ACC112 (cell line): ENCODE data around the gene TSPAN6.

ENCODE experiments used
- H2AFZ ChIP-seq: fragments of 200-600 bp; sonication (generic); one replicate; pipeline ENCODE4 v1.6.0; 2017; ENCODE audit warnings: antibody characterized with exemption, low read length; ENCODE audit not compliant: unreplicated experiment
- H3K27ac ChIP-seq: fragments of 200-600 bp; sonication (generic); 2 replicates; pipeline ENCODE4 v1.5.1; 2014; ENCODE audit warnings: low read depth, mild to moderate bottlenecking, antibody characterized with exemption, low read length, moderate library complexity
- H3K27me3 ChIP-seq: fragments of 200-600 bp; sonication (generic); 2 replicates; pipeline ENCODE4 v1.6.1; 2014; ENCODE audit warnings: mild to moderate bottlenecking, antibody characterized with exemption, low read length, moderate library complexity, mixed read lengths; ENCODE audit not compliant: insufficient read depth
- H3K36me3 ChIP-seq: fragments of 200-600 bp; sonication (generic); 2 replicates; pipeline ENCODE4 v1.6.1; 2016; ENCODE audit warnings: mild to moderate bottlenecking, antibody characterized with exemption, low read length, moderate library complexity, mixed read lengths; ENCODE audit not compliant: insufficient read depth
- H3K4me1 ChIP-seq: fragments of 200-600 bp; sonication (generic); one replicate; pipeline ENCODE4 v1.6.1; 2016; ENCODE audit warnings: low read length, mixed read lengths; ENCODE audit not compliant: insufficient read depth, unreplicated experiment, control insufficient read depth
- H3K4me3 ChIP-seq: fragments of 200-600 bp; sonication (generic); 2 replicates; pipeline ENCODE4 v1.5.1; 2014; ENCODE audit warnings: mild to moderate bottlenecking, low read depth, low read length
- H3K79me2 ChIP-seq: fragments of 200-600 bp; sonication (generic); one replicate; pipeline ENCODE4 v1.6.0; 2016; ENCODE audit warnings: low read length; ENCODE audit not compliant: control insufficient read depth, unreplicated experiment, insufficient read depth

Gene TSPAN6

DNA sequence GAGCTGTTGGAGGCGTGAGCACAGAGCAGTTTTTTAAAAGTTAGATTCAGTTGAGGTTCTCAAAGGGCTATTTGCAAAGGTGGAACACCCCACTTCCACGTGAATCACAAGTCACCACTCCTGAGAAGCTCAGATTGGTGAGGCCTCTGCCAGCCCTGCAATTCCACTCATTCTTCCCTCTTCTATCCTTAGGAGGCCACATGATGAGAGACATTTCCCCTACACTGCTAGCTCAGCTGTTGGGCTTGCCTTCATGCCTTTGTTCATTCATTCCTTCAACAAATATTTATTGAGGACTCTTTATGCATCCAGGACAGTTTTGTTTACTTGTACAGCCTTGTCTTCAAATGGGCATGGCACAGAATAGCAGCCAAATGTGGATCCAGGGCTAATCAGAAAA is 11.1 kb upstream of the TSPAN6 start:
- Histone ChIP-seq H3K27ac (peak overlapping the region; percentile 99), H3K36me3 (peaks cover 8% of the 10 kb centered on the region; the same call in 1 of the 2 replicates), H3K4me1 (peaks cover 50% of the 10 kb centered on the region), H2AFZ (no peak overlapping the region), H3K79me2 (peaks cover 34% of the 10 kb centered on the region), H3K27me3 (no peaks in the 10 kb centered on the region), H3K4me3 (peak overlapping the region; percentile 95)

DNA sequence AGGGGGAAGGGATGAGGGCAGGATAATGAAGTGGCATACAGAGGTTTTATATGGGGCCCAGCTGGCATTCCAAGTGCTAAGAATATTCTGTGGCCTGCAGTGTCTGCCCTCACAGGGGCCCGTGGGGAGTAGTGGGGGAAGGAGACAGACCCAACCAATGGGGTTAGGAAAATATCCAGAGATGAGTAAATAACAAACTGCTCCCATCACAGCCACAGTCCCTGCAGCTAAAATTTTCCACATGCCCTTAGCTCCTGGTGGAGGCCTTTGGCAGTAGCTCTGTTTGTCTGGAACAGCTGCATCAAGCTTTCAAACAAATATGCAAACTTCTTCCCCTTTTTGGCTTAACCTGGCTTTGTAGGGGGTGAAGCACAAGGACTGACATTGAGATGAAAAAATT is 10.5 kb upstream of the TSPAN6 start:
- H3K79me2 ChIP-seq, result peaks cover 32% of the 10 kb centered on the region
- H3K27ac ChIP-seq, result peak overlapping the region; percentile 99
- peaks cover 8% of the 10 kb centered on the region; the same call in 1 of the 2 replicates for H3K36me3 ChIP-seq
- peaks cover 50% of the 10 kb centered on the region for H3K4me1 ChIP-seq
- no peak overlapping the region for H2AFZ ChIP-seq
- H3K4me3 ChIP-seq, result peak overlapping the region; percentile 95
- H3K27me3 ChIP-seq, result no peaks in the 10 kb centered on the region

GRCh38 chrX:100645106-100645505 is 8.5 kb upstream of the TSPAN6 start:
- Histone ChIP-seq H3K27ac (peak overlapping the region; percentile 99), H3K27me3 (no peaks in the 10 kb centered on the region), H3K79me2 (peaks cover 32% of the 10 kb centered on the region), H3K4me3 (peak overlapping the region; percentile 95), H3K4me1 (peaks cover 41% of the 10 kb centered on the region), H2AFZ (no peak overlapping the region), H3K36me3 (no peaks in the 10 kb centered on the region)

GRCh38 chrX:100643956-100644860 is 7.6 kb upstream of the TSPAN6 start, which contains the start of gene SRPX2:
Gene SRPX2, plus strand, starts transcription at chrX:100644199. Its CDS starts 2,124 bp downstream, at chrX:100646323.
- Histone ChIP-seq H3K27ac (peak within 1 kb of the TSS; percentile 99), H3K4me3 (peak within 1 kb of the TSS; percentile 95), H3K79me2 (peaks cover 32% of the 10 kb centered on the region), H2AFZ (peak within 1 kb of the TSS; percentile 22), H3K27me3 (no peaks in the 10 kb centered on the region), H3K4me1 (peaks cover 39% of the 10 kb centered on the region), H3K36me3 (no peaks in the 10 kb centered on the region)

GRCh38 chrX:100643212-100643611 is 6.6 kb upstream of the TSPAN6 start:
- no peaks in the 10 kb centered on the region for H3K27me3 ChIP-seq
- H3K36me3 ChIP-seq, result no peaks in the 10 kb centered on the region
- peaks cover 31% of the 10 kb centered on the region for H3K4me1 ChIP-seq
- peak overlapping the region; percentile 99 for H3K27ac ChIP-seq
- peaks cover 32% of the 10 kb centered on the region for H3K79me2 ChIP-seq
- H3K4me3 ChIP-seq, result peak overlapping the region; percentile 95; the same call in 1 of the 2 replicates
- H2AFZ ChIP-seq, result no peak overlapping the region

DNA sequence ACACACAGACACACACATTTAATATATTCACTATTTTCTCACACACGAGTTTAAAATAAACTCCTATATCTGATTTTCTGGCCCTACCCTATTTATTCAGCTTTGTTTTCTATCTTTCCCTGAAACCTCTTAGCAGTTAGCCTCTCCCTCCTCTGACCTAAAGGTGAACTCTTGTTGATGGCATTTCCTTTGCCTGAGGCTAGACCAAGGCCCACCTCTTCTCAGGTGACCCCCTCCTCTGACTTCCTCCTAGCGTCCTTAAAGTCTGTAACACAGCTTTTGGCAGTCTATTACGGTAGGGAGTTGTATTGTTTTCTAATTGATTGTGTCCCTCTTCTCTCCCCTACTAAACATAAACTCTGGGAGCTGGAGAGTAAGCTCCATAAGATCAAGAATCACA is 5.7 kb upstream of the TSPAN6 start:
- H3K4me3 ChIP-seq, result no peak overlapping the region

DNA sequence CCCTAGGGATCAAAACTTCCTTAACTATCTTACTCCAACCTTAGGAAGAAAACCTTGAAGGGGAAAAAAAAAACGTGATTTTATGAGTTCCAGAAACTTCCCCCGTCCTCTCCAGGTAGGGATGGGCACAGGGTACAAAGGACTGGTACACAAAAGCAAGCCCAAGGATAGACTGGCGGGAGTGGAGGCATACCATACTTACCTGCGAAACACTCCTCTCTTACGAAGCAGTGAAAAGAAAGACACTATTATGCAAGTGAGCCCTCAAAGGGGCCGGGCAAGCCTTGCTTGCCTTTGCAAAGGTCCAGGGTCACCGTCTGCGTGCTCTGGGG is 651 bp downstream of the TSPAN6 start:
- Histone ChIP-seq H3K4me1 (peaks cover 4% of the 10 kb centered on the region), H2AFZ (peak overlapping the region; percentile 81), H3K79me2 (no peaks in the 10 kb centered on the region), H3K27me3 (no peaks in the 10 kb centered on the region), H3K4me3 (peak overlapping the region; percentile 90), H3K36me3 (0 out of 2 replicates have a peak, but pooled peaks cover 4% of the 10 kb centered on the region), H3K27ac (no peak overlapping the region)

More for the DNA sequence above, 5.7 kb upstream of the TSPAN6 start:
- no peaks in the 10 kb centered on the region for H3K27me3 ChIP-seq
- H3K36me3 ChIP-seq, result no peaks in the 10 kb centered on the region
- H3K27ac ChIP-seq, result no peak overlapping the region
- peaks cover 21% of the 10 kb centered on the region for H3K4me1 ChIP-seq
- no peak overlapping the region for H2AFZ ChIP-seq
- peaks cover 26% of the 10 kb centered on the region for H3K79me2 ChIP-seq

DNA sequence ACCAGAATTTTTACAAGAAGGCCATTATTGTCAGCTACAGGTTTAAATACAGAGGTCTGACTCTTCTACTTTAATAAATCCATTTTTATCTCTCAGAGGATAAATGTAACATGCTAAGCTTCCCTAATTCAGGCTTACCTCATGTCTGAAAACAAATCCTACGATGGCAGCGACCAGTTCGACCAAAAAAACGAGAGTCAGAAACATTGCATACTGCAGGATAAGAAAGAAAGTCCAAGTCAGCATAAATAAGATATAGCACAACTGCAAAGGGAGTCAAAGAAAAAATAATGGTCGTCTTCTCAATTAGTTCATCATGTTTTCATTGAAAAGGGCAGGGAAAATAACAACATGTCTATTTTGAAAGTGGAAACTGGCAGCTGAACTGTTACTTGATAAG is 1.6 kb downstream of the TSPAN6 start:
- Histone ChIP-seq H3K36me3 (0 out of 2 replicates have a peak, but pooled peaks cover 4% of the 10 kb centered on the region), H3K79me2 (no peaks in the 10 kb centered on the region), H3K27me3 (no peaks in the 10 kb centered on the region), H2AFZ (no peak overlapping the region), H3K4me3 (peak overlapping the region; percentile 90; the same call in 1 of the 2 replicates), H3K27ac (no peak overlapping the region), H3K4me1 (peaks cover 4% of the 10 kb centered on the region)

DNA sequence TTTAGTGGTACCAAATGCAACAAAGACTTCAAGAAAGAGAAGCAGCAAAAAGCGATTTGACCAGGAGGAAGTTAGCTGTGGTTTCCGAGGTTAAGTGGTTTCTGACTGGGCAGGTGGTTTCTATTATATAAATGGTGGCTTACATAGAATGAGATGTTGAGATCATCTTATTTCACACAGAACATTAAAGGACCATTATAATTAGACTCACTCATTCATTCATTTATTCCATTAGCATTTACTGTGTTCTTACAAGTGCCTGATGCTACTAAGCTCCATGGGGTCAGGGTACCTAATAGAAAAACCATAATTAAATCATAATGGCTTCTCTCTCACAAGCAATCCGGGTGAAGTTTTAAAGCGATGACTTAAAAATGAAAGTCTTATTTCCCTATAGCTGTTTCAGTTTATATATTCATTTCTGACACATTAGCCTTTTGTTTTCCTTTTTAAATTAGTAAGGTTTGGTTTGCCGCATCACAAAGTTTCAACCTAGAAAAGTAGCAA is 10.6 kb downstream of the TSPAN6 start:
- H3K27me3 ChIP-seq, result no peaks in the 10 kb centered on the region
- H2AFZ ChIP-seq, result no peak overlapping the region
- H3K4me1 ChIP-seq, result no peaks in the 10 kb centered on the region

DNA sequence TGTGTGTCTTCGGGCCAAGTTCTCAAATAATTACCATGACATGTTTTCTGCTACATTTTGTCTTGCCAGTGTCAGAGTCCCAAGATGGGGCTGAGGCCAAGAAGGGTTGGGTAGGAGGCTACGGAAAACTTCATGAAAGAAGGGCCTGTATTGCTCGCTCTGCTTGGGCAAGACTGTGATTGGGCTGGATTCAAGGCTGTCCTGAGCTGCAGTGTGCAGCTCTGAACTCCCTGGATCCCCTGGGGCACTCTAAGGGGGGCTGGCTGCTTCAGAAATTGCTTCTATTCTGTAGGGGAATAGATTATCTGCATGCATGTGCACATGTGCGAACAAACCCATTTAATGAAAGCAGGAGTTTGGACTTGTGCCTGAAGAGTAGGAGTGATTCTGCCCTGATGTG is 13.6 kb downstream of the TSPAN6 start:
- Histone ChIP-seq H3K27me3 (no peaks in the 10 kb centered on the region), H3K36me3 (no peaks in the 10 kb centered on the region), H3K27ac (no peak overlapping the region), H3K4me3 (no peak overlapping the region), H3K79me2 (no peaks in the 10 kb centered on the region), H2AFZ (no peak overlapping the region), H3K4me1 (no peaks in the 10 kb centered on the region)

More for the DNA sequence above, 10.6 kb downstream of the TSPAN6 start:
- Histone ChIP-seq H3K79me2 (no peaks in the 10 kb centered on the region), H3K4me3 (no peak overlapping the region), H3K36me3 (no peaks in the 10 kb centered on the region), H3K27ac (no peak overlapping the region)

GRCh38 chrX:100615005-100615404 is 21.6 kb downstream of the TSPAN6 start:
- no peak overlapping the region for H3K27ac ChIP-seq
- H3K4me3 ChIP-seq, result no peak overlapping the region
- no peaks in the 10 kb centered on the region for H3K4me1 ChIP-seq
- H3K27me3 ChIP-seq, result no peaks in the 10 kb centered on the region
- H3K36me3 ChIP-seq, result no peaks in the 10 kb centered on the region
- no peaks in the 10 kb centered on the region for H3K79me2 ChIP-seq
- H2AFZ ChIP-seq, result no peak overlapping the region
